Neuronal stem cell (in vitro differentiated cells): ENCODE measurements around the gene RHOXF2.

Experiments used
- DNase-seq: peaks from one replicate; pipeline ENCODE4 v3.0.0-alpha.2; 2013; ENCODE audit warnings: low spot score
- H2AFZ ChIP-seq: one replicate; pipeline ENCODE4 v1.6.1; 2013; ENCODE audit warnings: mild to moderate bottlenecking, low read length, inconsistent platforms
- H2AK5ac ChIP-seq: 2 replicates; pipeline ENCODE4 v1.6.1; 2013; ENCODE audit warnings: low read depth, mild to moderate bottlenecking, inconsistent platforms, low read length, moderate library complexity, mixed read lengths
- H2BK120ac ChIP-seq: 2 replicates; pipeline ENCODE4 v1.6.1; 2013; ENCODE audit warnings: low read depth, mild to moderate bottlenecking, inconsistent platforms, low read length, moderate library complexity, mixed read lengths
- H2BK12ac ChIP-seq: one replicate; pipeline ENCODE4 v1.6.1; 2013; ENCODE audit warnings: low read length, inconsistent platforms
- H2BK15ac ChIP-seq: 2 replicates; pipeline ENCODE4 v1.6.1; 2013; ENCODE audit warnings: mild to moderate bottlenecking, low read length, inconsistent platforms, mixed read lengths
- H2BK5ac ChIP-seq: one replicate; pipeline ENCODE4 v1.6.1; 2013; ENCODE audit warnings: inconsistent platforms, mild to moderate bottlenecking, low read length, moderate library complexity
- H3K14ac ChIP-seq: one replicate; pipeline ENCODE4 v1.6.1; 2013; ENCODE audit warnings: low read length, inconsistent platforms
- H3K18ac ChIP-seq: 2 replicates; pipeline ENCODE4 v1.6.1; 2013; ENCODE audit warnings: low read length, inconsistent platforms
- H3K23ac ChIP-seq: 2 replicates; pipeline ENCODE4 v1.6.1; 2013; ENCODE audit warnings: low read depth, mild to moderate bottlenecking, mixed read lengths, low read length, inconsistent platforms; ENCODE audit not compliant: poor library complexity
- H3K27ac ChIP-seq: replicated peaks from 3 replicates; pipeline ENCODE4 v1.5.1; 2013; ENCODE audit warnings: low read length, inconsistent platforms
- H3K27me3 ChIP-seq, 3 experiments: 2 replicates each; pipeline ENCODE4 v1.6.1; 2013; ENCODE audit warnings: low read length in 3 of 3, mild to moderate bottlenecking in 2 of 3, inconsistent platforms in 1 of 3, low read depth in 1 of 3, mixed read lengths in 1 of 3, moderate library complexity in 1 of 3; ENCODE audit not compliant: control insufficient read depth in 3 of 3, insufficient read depth in 3 of 3
- H3K36me3 ChIP-seq, 2 donors: replicated peaks in 1 of 2; 2 replicates each; pipeline ENCODE4 v1.6.1; 2013; ENCODE audit warnings: low read length in 2 of 2; ENCODE audit not compliant: control insufficient read depth in 2 of 2, insufficient read depth in 2 of 2
- H3K4ac ChIP-seq: 2 replicates; pipeline ENCODE4 v1.6.1; 2013; ENCODE audit warnings: inconsistent platforms, mild to moderate bottlenecking, low read length, moderate library complexity
- H3K4me1 ChIP-seq, 2 donors: 1 replicate in 1 of 2; 2 replicates in 1 of 2; pipeline ENCODE4 v1.6.1; 2013; ENCODE audit warnings: low read length in 2 of 2, low read depth in 1 of 2; ENCODE audit not compliant: control insufficient read depth in 2 of 2, insufficient read depth in 1 of 2
- H3K4me2 ChIP-seq: one replicate; pipeline ENCODE4 v1.6.1; 2013; ENCODE audit warnings: mild to moderate bottlenecking, low read length, inconsistent platforms; ENCODE audit not compliant: insufficient read depth, poor library complexity, severe bottlenecking
- H3K4me3 ChIP-seq, 2 donors: 2 replicates each; pipeline ENCODE4 v1.5.1; 2013; ENCODE audit warnings: low read length in 2 of 2, mild to moderate bottlenecking in 2 of 2, inconsistent platforms in 1 of 2, moderate library complexity in 1 of 2
- H3K79me1 ChIP-seq: one replicate; pipeline ENCODE4 v1.6.1; 2013; ENCODE audit warnings: low read depth, mild to moderate bottlenecking, inconsistent platforms, low read length, moderate library complexity
- H3K9ac ChIP-seq: one replicate; pipeline ENCODE4 v1.6.1; 2013; ENCODE audit warnings: mild to moderate bottlenecking, low read depth, low read length, inconsistent platforms; ENCODE audit not compliant: poor library complexity
- H3K9me3 ChIP-seq, 2 donors: replicated peaks in 1 of 2; 2 replicates each; pipeline versions ENCODE3 to v1.6.1; 2013; ENCODE audit warnings: low read length in 2 of 2, mild to moderate bottlenecking in 2 of 2, inconsistent platforms in 1 of 2, low read depth in 1 of 2, mixed read lengths in 1 of 2, moderate library complexity in 1 of 2; ENCODE audit not compliant: control insufficient read depth in 2 of 2, insufficient read depth in 1 of 2
- H4K8ac ChIP-seq: one replicate; pipeline ENCODE4 v1.6.1; 2013; ENCODE audit warnings: low read depth, mild to moderate bottlenecking, inconsistent platforms, low read length, moderate library complexity
- H4K91ac ChIP-seq: one replicate; pipeline ENCODE4 v1.6.1; 2013; ENCODE audit warnings: low read length, low read depth, mild to moderate bottlenecking, inconsistent platforms; ENCODE audit not compliant: poor library complexity
- WGBS, 2 donors: extraction: QIAGEN DNeasy Blood & Tissue Kit; methylation state at CpG; one replicate each; pipeline ENCODE4 v1.1.7; 2013; ENCODE audit warnings: missing lambda C conversion rate in 2 of 2, mixed read lengths in 1 of 2; ENCODE audit not compliant: insufficient read length in 2 of 2, insufficient replicate concordance in 1 of 2; ENCODE audit errors: extremely low coverage in 2 of 2; 5-methylcytosine and 5-hydroxymethylcytosine counted together

RHOXF2 gene

GRCh38 chrX:120136840-120137239, 21.6 kb upstream of the RHOXF2 start:
- H3K4me1 ChIP-seq: no peaks in the 10 kb centered on the region
- no peaks in the 10 kb centered on the region for H3K36me3 ChIP-seq
- DNase-seq: no peak
- H4K8ac ChIP-seq: no peak overlapping the region
- H3K9ac ChIP-seq: no peak overlapping the region
- no peak overlapping the region for H3K27ac ChIP-seq
- no peaks in the 10 kb centered on the region for H3K27me3 ChIP-seq
- H3K4me3 ChIP-seq: no peak overlapping the region
- no peak overlapping the region for H2BK15ac ChIP-seq
- H3K23ac ChIP-seq: no peak overlapping the region
- no peak overlapping the region for H2BK12ac ChIP-seq
- H2BK120ac ChIP-seq: no peak overlapping the region
- no CpG with 5 or more reads among the region's 3 CpGs for WGBS, 2 donors
- H3K14ac ChIP-seq: no peak overlapping the region
- no peaks in the 10 kb centered on the region for H3K9me3 ChIP-seq
- no peak overlapping the region for H2AFZ ChIP-seq
- no peak overlapping the region for H3K18ac ChIP-seq
- no peak overlapping the region for H4K91ac ChIP-seq
- no peak overlapping the region for H2BK5ac ChIP-seq
- no peak overlapping the region for H2AK5ac ChIP-seq
- no peak overlapping the region for H3K4me2 ChIP-seq
- no peak overlapping the region for H3K4ac ChIP-seq
- H3K79me1 ChIP-seq: no peaks in the 10 kb centered on the region

- no CpG with 5 or more reads among the region's 3 CpGs for WGBS, 2 donors
- no peak overlapping the region for H3K23ac ChIP-seq
Observed at GRCh38 chrX:120137439-120137838, 21.0 kb upstream of the RHOXF2 start.

GRCh38 chrX:120140293-120140981, 18.0 kb upstream of the RHOXF2 start:
- Histone ChIP-seq H3K36me3 (no peaks in the 10 kb centered on the region), H3K9me3 (no peaks in the 10 kb centered on the region), H3K9ac (no peak overlapping the region), H3K79me1 (no peaks in the 10 kb centered on the region), H2BK15ac (no peak overlapping the region), H2BK120ac (no peak overlapping the region), H3K27ac (no peak overlapping the region), H2AK5ac (no peak overlapping the region), H2BK5ac (no peak overlapping the region), H3K4me2 (no peak overlapping the region), H3K27me3 (no peaks in the 10 kb centered on the region), H2BK12ac (no peak overlapping the region), H3K23ac (no peak overlapping the region), H3K18ac (no peak overlapping the region), H3K4me3 (no peak overlapping the region), H4K8ac (no peak overlapping the region), H3K4me1 (no peaks in the 10 kb centered on the region), H4K91ac (no peak overlapping the region), H3K4ac (no peak overlapping the region), H2AFZ (no peak overlapping the region), H3K14ac (no peak overlapping the region)
- no CpG with 5 or more reads among the region's 11 CpGs for WGBS, 2 donors
- DNase-seq: no peak

More at GRCh38 chrX:120137439-120137838, 21.0 kb upstream of the RHOXF2 start:
- no peak overlapping the region for H4K91ac ChIP-seq
- no peaks in the 10 kb centered on the region for H3K4me1 ChIP-seq
- H3K79me1 ChIP-seq: no peaks in the 10 kb centered on the region
- H3K27me3 ChIP-seq: no peaks in the 10 kb centered on the region
- no peak overlapping the region for H2BK120ac ChIP-seq
- H2BK12ac ChIP-seq: no peak overlapping the region
- no peak overlapping the region for H3K4ac ChIP-seq
- no peak overlapping the region for H2BK15ac ChIP-seq
- no peak overlapping the region for H3K4me3 ChIP-seq
- no peak overlapping the region for H3K9ac ChIP-seq
- H3K4me2 ChIP-seq: no peak overlapping the region
- no peak for DNase-seq
- H3K9me3 ChIP-seq: no peaks in the 10 kb centered on the region
- no peak overlapping the region for H3K27ac ChIP-seq
- H2BK5ac ChIP-seq: no peak overlapping the region
- no peak overlapping the region for H3K18ac ChIP-seq
- H4K8ac ChIP-seq: no peak overlapping the region
- H3K14ac ChIP-seq: no peak overlapping the region
- no peaks in the 10 kb centered on the region for H3K36me3 ChIP-seq
- H2AK5ac ChIP-seq: no peak overlapping the region
- no peak overlapping the region for H2AFZ ChIP-seq

- Histone ChIP-seq H3K9ac (no peak overlapping the region), H4K8ac (no peak overlapping the region), H3K23ac (no peak overlapping the region), H2BK120ac (no peak overlapping the region), H3K36me3 (no peaks in the 10 kb centered on the region), H3K4me2 (no peak overlapping the region), H2AFZ (peak overlapping the region; percentile 3), H2BK12ac (no peak overlapping the region), H4K91ac (no peak overlapping the region), H2BK15ac (no peak overlapping the region), H3K4me1 (no peaks in the 10 kb centered on the region), H3K4ac (no peak overlapping the region), H3K27ac (no peak overlapping the region), H3K14ac (no peak overlapping the region), H3K9me3 (peaks cover 4 to 11% of the 10 kb centered on the region in 2 donors), H3K27me3 (no peaks in the 10 kb centered on the region), H2AK5ac (no peak overlapping the region), H3K4me3 (no peak overlapping the region), H3K79me1 (no peaks in the 10 kb centered on the region), H3K18ac (no peak overlapping the region), H2BK5ac (no peak overlapping the region)
- no CpG with 5 or more reads among the region's 12 CpGs for WGBS, 2 donors
- DNase-seq: no peak
Observed at GRCh38 chrX:120144178-120144844, 14.1 kb upstream of the RHOXF2 start.
